ENCODE data around the gene RASA3. TPM values are rescaled to one million over a fixed set of nuclear protein-coding genes. Genes with fewer than 3 reads are reported as not detected.
"Not testable (repeated sequence)": the region's sequence is repeated elsewhere in the genome, so short reads cannot be mapped to it uniquely, and the experiment has no call there.

RASA3 gene, protein sequence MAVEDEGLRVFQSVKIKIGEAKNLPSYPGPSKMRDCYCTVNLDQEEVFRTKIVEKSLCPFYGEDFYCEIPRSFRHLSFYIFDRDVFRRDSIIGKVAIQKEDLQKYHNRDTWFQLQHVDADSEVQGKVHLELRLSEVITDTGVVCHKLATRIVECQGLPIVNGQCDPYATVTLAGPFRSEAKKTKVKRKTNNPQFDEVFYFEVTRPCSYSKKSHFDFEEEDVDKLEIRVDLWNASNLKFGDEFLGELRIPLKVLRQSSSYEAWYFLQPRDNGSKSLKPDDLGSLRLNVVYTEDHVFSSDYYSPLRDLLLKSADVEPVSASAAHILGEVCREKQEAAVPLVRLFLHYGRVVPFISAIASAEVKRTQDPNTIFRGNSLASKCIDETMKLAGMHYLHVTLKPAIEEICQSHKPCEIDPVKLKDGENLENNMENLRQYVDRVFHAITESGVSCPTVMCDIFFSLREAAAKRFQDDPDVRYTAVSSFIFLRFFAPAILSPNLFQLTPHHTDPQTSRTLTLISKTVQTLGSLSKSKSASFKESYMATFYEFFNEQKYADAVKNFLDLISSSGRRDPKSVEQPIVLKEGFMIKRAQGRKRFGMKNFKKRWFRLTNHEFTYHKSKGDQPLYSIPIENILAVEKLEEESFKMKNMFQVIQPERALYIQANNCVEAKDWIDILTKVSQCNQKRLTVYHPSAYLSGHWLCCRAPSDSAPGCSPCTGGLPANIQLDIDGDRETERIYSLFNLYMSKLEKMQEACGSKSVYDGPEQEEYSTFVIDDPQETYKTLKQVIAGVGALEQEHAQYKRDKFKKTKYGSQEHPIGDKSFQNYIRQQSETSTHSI
- polyA plus RNA-seq (2012; ENCODE audit: insufficient read depth, insufficient read length), result 19.0 TPM

DNA sequence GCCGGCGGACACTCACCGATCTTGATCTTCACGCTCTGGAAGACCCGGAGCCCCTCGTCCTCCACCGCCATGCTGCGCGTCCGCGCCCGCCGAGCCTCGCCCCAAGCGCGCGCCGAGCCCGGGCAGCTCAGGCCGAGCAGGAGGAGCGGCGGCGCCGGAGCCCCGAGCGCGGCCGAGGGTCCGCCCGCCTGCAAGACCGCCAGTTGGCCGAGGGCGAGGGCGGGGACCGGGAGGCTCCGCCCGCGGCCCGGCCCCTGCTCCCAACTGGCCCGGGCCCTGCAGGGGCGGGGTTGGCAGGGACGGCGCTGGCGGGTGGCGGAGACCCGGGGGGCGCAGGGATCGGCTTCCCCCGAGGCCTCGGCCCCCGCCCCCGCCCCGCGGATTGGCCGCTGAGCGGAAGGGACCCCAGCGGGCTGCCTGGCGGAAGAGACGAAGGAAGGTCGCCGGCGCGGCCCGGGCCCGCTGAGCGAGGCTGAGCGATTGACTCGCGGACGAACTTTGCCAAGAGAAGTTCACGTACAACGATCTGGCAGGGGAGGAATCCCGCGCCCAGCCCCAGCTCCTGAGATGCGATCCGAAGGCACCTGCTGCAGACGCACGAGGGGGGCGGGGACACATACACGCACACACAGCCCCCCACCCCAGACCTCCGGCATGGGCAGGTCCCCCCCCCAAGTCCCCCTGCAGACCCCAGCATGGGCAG, at the start of gene RASA3:
RASA3 (minus strand) TSS at position 205 of the 703 bp plus-strand sequence; CDS start at position 71, 134 bp downstream.
- H3K4me3 ChIP-seq (ENCODE audit: low read length), result peak within 1 kb of the TSS; percentile 82
- DNase-seq (ENCODE audit: low read depth, low spot score), result no peak

DNA sequence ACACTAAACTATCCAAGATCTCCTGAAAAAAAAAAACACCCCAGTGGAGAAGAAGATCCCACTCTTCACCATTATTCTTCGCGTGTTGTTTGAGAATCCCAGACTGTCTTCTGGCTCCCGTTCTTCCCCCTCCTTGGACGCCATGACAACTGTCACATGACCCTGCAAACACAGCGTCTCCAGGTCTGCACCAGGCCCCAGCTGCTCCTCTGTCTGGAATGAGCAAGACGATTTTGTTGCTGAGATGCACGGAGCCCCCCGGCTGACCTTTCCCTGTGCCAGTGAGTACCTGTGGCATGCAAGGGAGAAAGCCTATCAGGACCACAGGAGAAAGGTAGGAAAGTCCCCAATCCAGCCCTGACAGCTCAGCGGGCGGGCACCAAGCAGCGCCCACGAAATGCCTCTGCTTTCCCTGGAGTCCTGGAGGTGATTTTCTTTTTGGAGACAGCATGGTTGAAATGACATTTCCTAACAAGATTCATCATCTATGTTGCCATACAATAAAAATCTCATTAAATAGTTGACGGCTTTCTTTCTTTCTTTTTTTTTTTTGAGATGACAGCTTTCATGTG, 46.8 kb upstream of the RASA3 start, which contains the start of gene CFAP97D2:
CFAP97D2 (plus strand) TSS at position 171 of the 572 bp plus-strand sequence; CDS start at position 245, 74 bp downstream.
- H3K4me3 ChIP-seq (ENCODE audit: low read length), result no peak within 1 kb of the TSS
- DNase-seq (ENCODE audit: low read depth, low spot score), result no peak

DNA sequence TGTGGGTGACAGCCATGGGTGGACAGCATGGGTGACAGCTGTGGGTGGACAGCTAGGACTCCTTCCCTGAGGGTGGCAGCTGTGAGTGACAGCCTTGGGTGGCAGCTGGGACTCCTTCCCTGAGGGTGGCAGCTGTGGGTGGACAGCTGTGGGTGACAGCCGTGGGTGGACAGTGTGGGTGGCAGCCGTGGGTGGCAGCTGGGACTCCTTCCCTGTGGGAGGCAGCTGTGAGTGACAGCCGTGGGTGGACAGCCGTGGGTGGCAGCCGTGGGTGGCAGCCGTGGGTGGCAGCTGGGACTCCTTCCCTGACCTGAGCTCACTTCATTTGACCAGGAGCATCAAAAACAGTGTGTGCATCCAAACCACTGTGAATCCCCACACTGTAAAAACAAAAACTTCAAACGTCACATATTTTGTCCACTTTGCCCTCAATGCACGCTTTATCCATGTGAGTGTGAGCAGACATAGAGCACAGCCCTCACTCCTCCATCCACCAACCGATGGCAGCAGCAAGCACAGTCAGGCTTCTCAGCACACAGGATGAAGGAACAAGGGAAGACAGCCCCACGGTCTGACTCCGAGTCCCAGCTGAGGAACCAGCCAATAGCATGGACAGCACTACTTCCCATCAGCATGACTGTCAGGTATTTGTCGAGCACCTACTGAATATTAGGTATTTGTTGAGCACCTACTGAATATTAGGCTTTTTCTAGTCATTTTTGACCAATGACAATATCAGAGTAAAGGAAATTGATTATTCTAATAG, 45.0 kb upstream of the RASA3 start:
- no peak for DNase-seq (ENCODE audit: low read depth, low spot score)

DNA sequence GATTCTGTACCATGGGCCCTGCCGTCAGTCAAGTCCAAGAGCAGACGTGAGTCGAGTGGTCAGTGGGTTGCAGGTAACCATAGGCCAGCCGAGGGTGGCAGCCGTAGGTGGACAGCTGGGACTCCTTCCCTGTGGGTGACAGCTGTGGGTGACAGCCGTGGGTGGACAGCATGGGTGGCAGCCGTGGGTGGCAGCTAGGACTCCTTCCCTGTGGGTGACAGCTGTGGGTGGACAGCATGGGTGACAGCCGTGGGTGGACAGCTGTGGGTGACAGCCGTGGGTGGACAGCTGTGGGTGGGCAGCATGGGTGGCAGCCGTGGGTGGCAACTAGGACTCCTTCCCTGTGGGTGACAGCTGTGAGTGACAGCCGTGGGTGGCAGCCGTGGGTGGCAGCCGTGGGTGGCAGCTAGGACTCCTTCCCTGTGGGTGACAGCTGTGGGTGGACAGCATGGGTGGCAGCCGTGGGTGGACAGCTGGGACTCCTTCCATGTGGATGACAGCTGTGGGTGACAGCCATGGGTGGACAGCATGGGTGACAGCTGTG, 44.0 kb upstream of the RASA3 start:
- DNase-seq (ENCODE audit: low read depth, low spot score); H3K4me3 ChIP-seq (ENCODE audit: low read length): not testable (repeated sequence)

More for the DNA sequence above, 45.0 kb upstream of the RASA3 start:
- H3K4me3 ChIP-seq (ENCODE audit: low read length), result no peak overlapping the region

DNA sequence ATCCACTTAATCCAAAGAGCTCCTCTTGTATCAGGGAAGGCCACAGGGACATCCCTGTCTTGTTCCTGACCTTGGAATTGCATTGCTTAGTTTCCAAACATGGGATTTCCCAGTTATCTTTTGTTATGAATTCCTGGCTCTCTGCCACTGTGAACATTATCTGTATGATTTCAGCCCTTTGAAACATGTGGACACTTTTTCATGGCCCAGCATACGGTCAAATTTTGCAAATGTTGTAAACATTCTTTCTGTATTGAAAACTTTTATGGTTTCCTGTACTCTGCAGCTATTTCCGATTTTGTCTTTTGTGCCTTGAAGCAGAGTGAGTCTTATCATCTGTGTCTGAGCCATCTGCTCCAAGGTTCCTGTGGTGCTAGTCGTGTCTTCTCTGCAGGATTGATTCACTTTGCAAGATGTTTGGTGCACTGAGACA, 42.1 kb upstream of the RASA3 start:
- peak; percentile 79 for DNase-seq (ENCODE audit: low read depth, low spot score)
- H3K4me3 ChIP-seq (ENCODE audit: low read length), result no peak overlapping the region

DNA sequence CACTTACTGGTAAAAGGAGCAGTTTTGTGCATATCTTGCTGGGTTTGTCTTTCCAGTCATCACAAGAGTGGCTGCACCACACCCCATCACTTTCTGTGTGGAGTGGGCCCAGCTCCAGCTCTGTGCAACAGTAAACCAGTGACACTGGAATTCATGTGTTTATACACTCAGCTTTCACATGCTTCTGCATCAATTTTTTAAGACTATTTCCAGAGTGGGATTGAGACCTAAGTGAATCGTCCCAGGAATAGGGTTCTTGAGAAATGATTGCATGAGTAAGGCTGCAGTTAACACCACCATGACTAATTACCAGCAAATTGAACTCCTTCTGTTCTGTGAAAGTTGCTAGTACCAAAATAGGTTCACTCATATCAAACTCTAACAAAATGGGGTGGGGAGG, 41.3 kb upstream of the RASA3 start:
- DNase-seq (ENCODE audit: low read depth, low spot score), result no peak
- H3K4me3 ChIP-seq (ENCODE audit: low read length), result no peak overlapping the region

DNA sequence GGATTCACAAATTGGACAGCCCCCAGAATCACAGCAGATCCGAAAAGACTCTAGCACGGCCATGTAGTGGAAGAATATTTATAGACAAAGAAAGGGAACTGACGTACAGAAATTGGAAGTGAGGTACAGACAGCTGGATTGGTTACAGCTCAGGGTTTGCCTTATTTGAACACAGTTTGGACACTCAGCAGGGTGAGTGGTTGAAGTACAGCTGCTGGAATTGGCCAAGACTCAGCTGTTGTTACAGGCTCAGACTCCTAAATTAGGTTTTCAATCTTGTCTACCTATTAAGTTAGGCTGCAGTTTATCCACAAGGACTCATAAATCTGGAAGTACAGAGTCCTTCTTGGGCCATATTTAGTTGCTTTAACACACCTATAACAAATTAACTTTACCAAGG, 40.8 kb upstream of the RASA3 start:
- no peak for DNase-seq (ENCODE audit: low read depth, low spot score)
- H3K4me3 ChIP-seq (ENCODE audit: low read length), result no peak overlapping the region

DNA sequence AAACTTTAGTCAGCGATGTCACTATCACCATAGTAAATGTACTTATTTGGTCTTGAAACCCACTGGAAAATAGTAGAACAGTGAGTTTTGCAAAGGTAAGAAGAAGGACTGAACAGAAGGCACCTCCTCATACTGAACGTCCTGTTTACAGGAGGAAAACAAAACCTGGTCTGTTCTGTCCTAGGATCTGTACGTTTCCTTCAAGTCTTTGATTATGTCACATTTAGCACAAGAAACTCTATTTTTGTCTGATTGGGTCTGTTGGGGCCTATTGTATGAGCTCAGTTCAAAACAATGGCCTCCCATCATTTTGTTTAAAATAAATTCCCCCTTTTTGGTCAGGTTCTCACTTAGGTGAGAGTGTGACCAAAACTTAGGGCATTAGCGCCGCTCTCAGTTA, 35.5 kb upstream of the RASA3 start:
- H3K4me3 ChIP-seq (ENCODE audit: low read length), result no peak overlapping the region
- DNase-seq (ENCODE audit: low read depth, low spot score), result no peak

DNA sequence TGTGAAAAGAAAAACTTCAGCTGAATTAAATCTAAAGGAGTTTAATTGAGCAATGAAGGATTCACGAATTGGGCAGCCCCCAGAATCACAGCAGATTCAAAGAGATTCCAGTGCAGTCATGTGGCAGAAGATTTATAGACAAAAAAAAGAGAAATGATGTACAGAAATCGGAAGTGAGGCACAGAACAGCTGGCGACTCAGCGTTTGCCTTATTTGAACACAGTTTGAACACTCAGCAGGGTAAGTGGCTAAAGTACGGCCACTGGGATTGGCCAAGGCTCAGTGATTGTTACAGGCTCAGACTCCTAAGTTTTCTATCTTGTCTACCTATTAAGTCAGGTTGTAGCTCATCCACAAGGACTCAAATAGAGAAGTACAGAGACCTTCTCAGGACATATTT, 35.0 kb upstream of the RASA3 start:
- DNase-seq (ENCODE audit: low read depth, low spot score), result no peak
- H3K4me3 ChIP-seq (ENCODE audit: low read length), result no peak overlapping the region

DNA sequence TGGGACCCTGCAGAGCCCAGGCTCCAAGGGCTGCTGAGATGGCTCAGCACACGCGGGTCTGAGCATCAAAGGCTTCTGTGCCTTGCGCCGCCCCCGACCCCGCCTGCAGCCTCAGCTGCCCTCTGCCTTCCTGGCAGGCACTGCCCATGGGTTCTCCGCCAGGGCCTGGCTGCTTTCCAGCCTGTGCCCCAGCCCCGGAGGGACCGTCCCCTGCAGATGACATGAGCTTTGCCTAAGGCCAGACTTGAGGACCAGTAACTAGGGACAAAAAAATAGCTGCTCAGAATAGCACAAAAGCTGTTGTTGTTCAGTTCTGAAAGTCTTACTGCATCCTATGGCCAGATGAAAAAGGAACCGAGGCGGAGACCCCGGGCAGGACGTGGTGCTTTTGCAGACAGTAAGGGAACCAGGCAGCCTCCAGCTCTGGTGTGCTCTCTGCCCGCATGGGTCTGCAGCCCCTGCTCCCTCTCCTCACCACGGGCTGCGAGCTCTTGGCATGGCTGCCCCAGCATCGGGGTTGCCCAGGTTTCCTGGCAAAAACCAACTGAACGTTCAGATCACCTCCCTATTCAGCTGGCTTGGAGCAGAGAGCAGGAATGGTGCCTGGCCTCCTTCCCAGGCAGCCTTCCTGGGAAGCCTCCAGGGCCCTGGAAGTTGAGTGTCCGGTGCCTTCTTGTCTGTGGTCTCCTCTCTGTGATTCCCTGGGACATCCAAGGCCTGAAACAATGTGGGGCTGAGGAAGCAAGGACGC, 34.1 kb upstream of the RASA3 start:
- H3K4me3 ChIP-seq (ENCODE audit: low read length), result no peak overlapping the region
- no peak for DNase-seq (ENCODE audit: low read depth, low spot score)

DNA sequence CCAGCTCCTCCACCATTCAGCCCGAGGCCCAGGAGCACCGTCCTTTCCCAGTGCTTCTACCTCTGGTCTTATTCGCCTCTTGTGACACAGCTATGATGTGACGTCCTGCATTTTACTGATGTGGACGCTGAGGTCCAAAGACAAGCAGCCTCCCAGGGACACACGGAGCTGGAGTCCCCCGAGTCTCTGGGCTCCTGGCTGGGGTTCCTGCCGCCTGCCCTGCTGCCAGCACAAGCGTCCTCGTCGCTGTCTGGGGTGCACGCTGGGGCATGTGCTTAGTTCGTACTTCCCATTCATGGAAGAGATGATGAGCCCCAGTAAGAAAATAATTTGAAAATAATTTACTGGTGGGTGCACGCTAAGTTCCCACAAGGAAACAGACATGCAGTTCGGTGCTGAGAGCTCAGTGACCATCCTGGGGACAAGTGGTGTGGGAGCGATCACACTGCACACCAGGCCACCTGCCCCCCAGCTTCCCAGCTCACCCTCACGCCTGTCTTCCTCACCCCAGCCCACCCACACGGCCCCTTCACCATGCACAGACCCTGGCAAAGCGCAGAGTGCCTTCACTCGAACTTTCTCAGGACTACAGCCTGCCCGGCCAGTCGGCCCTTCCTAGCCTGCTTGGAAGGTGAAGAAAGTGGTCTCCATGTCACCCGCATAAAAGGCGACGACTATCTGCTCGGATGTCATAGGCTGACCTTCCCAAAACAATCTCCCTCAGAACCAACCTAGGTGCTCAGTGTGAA, 32.4 kb upstream of the RASA3 start:
- no peak overlapping the region for H3K4me3 ChIP-seq (ENCODE audit: low read length)
- DNase-seq (ENCODE audit: low read depth, low spot score), result no peak

DNA sequence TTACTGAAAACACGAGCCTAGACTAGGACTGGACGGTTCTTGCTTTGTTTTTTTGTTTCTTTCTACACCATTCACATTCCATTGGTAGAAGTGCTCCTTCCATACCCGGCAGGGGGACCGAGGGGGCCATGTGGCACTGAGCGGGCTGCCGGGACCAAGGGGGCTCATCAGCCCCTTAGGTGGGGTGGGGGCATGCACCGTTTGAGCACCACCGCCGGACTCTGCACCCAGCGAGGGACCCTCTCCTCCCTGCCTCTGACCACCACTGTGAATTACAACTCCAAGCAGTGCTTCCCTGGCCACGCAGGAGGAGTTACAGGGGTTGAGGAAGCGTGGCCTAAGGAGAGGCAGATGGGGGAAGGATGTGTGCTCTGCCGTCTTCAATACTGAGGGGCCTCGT, 31.6 kb upstream of the RASA3 start:
- DNase-seq (ENCODE audit: low read depth, low spot score), result no peak
- H3K4me3 ChIP-seq (ENCODE audit: low read length), result no peak overlapping the region

DNA sequence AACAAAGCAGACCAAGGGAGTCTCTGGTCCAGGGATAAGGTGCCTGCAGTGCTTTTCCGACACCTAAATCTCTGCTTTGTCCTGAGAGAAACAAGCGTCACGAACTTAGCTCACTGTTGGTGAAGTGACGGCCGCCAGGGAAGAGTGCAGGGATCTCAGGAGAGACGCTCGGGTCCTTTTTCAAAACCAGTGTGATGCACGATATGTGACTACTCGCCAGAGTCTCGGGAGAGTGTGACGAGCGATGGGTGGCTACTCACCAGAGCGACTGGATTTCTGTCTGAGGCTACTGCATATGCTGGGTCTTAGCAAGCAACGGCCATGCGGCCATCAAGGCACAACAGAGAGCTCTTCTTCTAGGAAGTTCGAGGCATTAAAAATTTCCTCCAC, 30.1 kb upstream of the RASA3 start:
- no peak overlapping the region for H3K4me3 ChIP-seq (ENCODE audit: low read length)
- no peak for DNase-seq (ENCODE audit: low read depth, low spot score)

DNA sequence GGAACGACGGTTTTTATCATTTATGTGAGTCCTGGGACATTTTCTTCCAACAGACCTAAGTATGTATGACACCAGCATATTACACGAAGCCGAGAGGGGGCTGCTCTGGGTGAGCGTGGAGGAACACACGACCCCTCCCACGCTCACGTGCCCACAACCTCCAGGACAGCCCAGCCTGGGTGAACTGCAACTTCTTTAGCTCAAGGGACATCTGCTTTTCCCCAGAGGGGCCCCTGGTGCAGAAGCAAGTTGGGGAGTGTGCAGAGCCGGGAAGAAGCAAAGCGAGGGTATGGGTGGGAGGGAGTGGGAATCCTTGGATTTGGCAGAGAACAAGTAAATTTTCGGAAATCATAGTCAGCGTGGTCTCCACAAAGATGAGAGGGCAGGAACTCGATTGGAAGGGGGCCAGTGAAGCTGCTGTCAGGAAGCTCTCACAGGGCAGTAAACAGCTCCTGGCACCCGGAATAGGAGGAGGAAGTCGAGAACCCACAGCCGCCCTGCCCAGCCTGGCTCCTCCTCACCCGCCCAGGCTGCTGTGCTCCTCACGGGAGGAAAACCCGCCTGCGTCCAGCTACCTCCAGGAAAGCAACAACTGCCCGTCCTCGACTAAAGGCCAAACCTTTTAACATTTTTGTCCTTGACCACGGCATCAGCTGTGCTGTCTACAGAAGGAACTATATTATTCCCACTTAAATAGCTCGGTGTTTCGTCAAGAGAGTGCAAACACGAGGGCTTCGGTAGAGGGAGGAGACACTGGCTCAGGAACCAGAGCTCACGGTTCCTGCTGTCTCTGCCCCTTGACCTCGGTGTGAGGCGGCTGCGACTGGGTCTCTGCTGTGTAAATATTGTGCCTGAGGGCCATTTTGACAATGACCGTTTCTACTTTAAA, 29.5 kb upstream of the RASA3 start:
- no peak for DNase-seq (ENCODE audit: low read depth, low spot score)
- H3K4me3 ChIP-seq (ENCODE audit: low read length), result peak overlapping the region; percentile 18

DNA sequence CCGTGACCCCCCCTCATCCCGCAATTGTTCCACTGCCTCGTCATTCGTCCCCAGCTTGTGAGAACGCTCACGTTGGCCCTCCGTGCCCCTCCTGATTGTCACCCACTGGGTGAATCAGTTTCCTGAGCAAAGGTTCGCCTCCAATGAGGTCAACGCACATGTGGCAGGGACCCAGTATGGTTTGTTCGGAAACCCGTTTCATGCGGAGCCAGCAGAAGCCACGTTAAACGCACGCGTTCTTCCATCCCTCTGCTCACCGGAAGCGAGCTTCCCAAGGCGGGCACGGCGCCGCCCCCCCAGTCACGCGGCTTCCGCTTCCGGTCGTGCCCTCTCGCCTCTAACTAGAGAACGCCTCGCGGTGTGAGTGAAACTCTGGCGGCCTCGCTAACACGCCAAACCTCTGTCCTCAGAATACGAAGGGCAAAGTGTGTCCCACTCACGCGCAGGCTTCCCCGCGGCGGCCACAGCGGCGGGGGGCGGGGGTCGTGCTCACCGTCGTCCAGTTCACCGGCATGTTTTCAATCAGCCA, 28.7 kb upstream of the RASA3 start:
- DNase-seq (ENCODE audit: low read depth, low spot score), result no peak

More for the DNA sequence above, 28.7 kb upstream of the RASA3 start:
- H3K4me3 ChIP-seq (ENCODE audit: low read length), result no peak overlapping the region

All from Jurkat, Clone E6-1 (cell line).